Endothelial cell of umbilical vein (primary cell): ENCODE measurements around the gene FILIP1L.

Source experiments
- MYC ChIP-seq: IDR thresholded peaks from one replicate; pipeline ENCODE4 v1.6.1; 2011; ENCODE audit warnings: mild to moderate bottlenecking, low read depth, low read length
- POLR2A ChIP-seq: IDR thresholded peaks from 2 replicates; pipeline ENCODE4 v1.6.1; 2012; ENCODE audit warnings: low read depth, mild to moderate bottlenecking, control low read depth, low read length
- POLR2AphosphoS5 ChIP-seq: IDR thresholded peaks from 2 replicates; pipeline ENCODE4 v1.6.1; 2012; ENCODE audit warnings: low read depth, mild to moderate bottlenecking, control low read depth, low read length, moderate library complexity; ENCODE audit not compliant: insufficient read depth
- TF ChIP-seq, protein P1 (sequence below), 2 donors: IDR thresholded peaks; 1 replicate in 1 of 2; 2 replicates in 1 of 2; pipeline ENCODE4 v1.5.1; 2011; ENCODE audit warnings: low read length in 2 of 2, mild to moderate bottlenecking in 2 of 2, moderate library complexity in 2 of 2, control low read depth in 1 of 2, inconsistent platforms in 1 of 2, low read depth in 1 of 2; ENCODE audit not compliant: insufficient read depth in 1 of 2; ENCODE audit errors: extremely low read depth in 1 of 2

DNA sequence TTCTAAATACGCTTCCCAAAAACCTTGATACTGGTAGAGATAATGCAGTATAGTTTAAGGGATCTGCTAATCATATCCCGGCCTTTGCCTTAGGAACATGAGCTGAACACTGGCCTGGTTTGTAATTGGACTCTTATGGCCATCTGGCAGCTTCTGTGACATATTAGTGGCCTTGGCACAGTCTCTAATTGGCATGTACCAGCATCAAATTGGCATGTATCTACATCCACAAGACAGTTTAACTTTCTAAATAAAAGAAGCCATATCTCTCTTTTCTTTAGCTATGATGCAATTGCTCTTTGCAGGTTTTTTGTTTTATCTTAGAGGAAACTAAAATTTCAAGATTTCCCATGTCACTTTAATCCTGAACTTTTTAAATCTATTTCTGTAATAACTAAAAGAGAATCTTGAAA, 44.6 kb upstream of the FILIP1L start:
- TF ChIP-seq POLR2A (no peak), POLR2AphosphoS5 (no peak), MYC (no peak)
- TF ChIP-seq, protein P1, sequence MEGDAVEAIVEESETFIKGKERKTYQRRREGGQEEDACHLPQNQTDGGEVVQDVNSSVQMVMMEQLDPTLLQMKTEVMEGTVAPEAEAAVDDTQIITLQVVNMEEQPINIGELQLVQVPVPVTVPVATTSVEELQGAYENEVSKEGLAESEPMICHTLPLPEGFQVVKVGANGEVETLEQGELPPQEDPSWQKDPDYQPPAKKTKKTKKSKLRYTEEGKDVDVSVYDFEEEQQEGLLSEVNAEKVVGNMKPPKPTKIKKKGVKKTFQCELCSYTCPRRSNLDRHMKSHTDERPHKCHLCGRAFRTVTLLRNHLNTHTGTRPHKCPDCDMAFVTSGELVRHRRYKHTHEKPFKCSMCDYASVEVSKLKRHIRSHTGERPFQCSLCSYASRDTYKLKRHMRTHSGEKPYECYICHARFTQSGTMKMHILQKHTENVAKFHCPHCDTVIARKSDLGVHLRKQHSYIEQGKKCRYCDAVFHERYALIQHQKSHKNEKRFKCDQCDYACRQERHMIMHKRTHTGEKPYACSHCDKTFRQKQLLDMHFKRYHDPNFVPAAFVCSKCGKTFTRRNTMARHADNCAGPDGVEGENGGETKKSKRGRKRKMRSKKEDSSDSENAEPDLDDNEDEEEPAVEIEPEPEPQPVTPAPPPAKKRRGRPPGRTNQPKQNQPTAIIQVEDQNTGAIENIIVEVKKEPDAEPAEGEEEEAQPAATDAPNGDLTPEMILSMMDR (IDR thresholded peaks at IDR 0.05; ENCODE audit: extremely low read depth in 1 of 2, insufficient read depth in 1 of 2, low read depth in 1 of 2, low read length in 2 of 2), result no peak
